Central memory CD4-positive, alpha-beta T cell (primary cell): Measurements from ENCODE around the gene CHL1.

Experiments used
- DNase-seq: peaks from one replicate; pipeline ENCODE4 v3.0.0; 2022

CHL1 gene

GRCh38 chr3:279325-279724 lies 82.8 kb downstream of the CHL1 start:
- no peak for DNase-seq

GRCh38 chr3:280681-281080 lies 84.1 kb downstream of the CHL1 start:
- no peak for DNase-seq

- no peak for DNase-seq
These were observed 87.8 kb downstream of the CHL1 start for GRCh38 chr3:284322-284721.

GRCh38 chr3:288417-288816 lies 91.9 kb downstream of the CHL1 start:
- DNase-seq = no peak

- no peak for DNase-seq
These were observed 94.5 kb downstream of the CHL1 start for GRCh38 chr3:291028-291427.

- DNase-seq = no peak
These were observed 95.3 kb downstream of the CHL1 start for GRCh38 chr3:291646-292436.

- DNase-seq = no peak
These were observed 97.5 kb downstream of the CHL1 start for GRCh38 chr3:294096-294495.

GRCh38 chr3:294581-294980 lies 98.0 kb downstream of the CHL1 start:
- no peak for DNase-seq

- no peak for DNase-seq
These were observed 98.6 kb downstream of the CHL1 start for GRCh38 chr3:295166-295565.

GRCh38 chr3:297585-297984 lies 101.0 kb downstream of the CHL1 start:
- DNase-seq = no peak

- no peak for DNase-seq
These were observed 103.2 kb downstream of the CHL1 start for GRCh38 chr3:299590-300301.

GRCh38 chr3:307182-307581 lies 110.6 kb downstream of the CHL1 start:
- no peak for DNase-seq

GRCh38 chr3:308597-309321 lies 112.2 kb downstream of the CHL1 start:
- DNase-seq = no peak

- no peak for DNase-seq
These were observed 115.7 kb downstream of the CHL1 start for GRCh38 chr3:312160-312733.

GRCh38 chr3:312911-313310 lies 116.3 kb downstream of the CHL1 start:
- DNase-seq = no peak

GRCh38 chr3:317012-317411 lies 120.4 kb downstream of the CHL1 start:
- DNase-seq = no peak

GRCh38 chr3:318903-319302 lies 122.3 kb downstream of the CHL1 start:
- no peak for DNase-seq

- no peak for DNase-seq
These were observed 127.9 kb downstream of the CHL1 start for GRCh38 chr3:324423-324822.

GRCh38 chr3:325495-325894 lies 128.9 kb downstream of the CHL1 start:
- DNase-seq = no peak

GRCh38 chr3:330494-331115 lies 134.0 kb downstream of the CHL1 start:
- no peak for DNase-seq

GRCh38 chr3:331881-332280 lies 135.3 kb downstream of the CHL1 start:
- no peak for DNase-seq

- DNase-seq = no peak
These were observed 136.1 kb downstream of the CHL1 start for GRCh38 chr3:332701-333100.

- no peak for DNase-seq
These were observed 138.7 kb downstream of the CHL1 start for GRCh38 chr3:335240-335639.
